CD4-positive, alpha-beta T cell treated with Interleukin-1 beta for 1 hour (primary cell): ENCODE measurements around the gene ANKRD12.

Source experiments
- DNase-seq, 2 donors: peaks; one replicate each; pipeline ENCODE4 v3.0.0-alpha.2; 2020 to 2022

The ANKRD12 gene

DNA sequence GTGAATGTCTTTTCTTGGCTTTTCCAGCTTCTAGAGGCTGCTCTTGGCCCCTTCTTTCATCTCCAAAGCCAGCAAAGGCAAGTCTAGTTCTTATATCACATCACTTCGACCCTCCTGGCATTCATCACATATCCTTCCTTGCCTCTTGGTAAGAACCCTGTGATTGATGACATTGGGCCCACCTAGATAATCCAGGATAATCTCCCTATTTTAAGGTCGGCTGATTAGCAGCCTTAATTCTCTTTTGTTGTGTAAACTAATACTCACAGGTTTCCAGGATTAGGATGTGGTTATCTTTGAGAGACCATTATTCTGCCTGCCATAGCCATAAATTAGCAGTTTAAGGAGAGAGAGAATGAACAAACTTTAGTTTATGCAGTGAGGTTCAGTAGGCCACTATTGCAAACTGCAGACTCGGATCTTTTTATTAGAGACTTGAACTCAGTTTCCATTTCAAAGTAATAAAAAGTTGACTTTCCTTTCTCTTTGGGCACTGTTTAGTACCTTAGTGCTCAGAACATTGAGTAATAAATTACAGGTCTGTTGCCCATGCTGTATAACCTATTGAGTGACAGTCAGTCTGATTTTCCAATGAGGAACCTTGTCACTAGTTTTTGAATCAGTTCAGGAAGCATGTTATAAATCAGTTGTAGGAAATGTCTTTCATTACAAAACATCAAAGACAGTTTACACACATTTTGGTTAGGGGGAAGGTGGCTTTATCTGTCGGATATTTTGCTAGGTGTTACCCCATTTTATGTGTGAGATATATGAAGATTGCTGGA, 29.6 kb upstream of the ANKRD12 start:
- no peak for DNase-seq

DNA sequence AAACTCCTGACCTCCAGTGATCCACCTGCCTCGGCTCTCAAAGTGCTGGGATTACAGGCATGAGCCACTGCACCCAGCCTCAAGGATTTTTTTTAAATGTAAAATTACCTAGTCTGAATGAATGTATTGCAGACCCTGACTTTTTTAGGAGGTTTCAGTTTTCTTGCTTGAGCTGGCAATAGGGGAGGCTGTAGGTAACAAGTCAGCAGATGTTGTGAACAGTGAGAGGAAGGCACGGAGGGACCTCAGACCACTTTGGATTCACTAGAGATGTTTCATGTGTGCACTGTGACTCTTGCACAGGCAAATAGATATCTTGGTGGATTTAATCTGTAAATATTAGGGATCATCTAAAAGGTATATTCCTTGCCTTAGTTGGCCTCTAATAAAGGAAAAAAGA, 27.7 kb upstream of the ANKRD12 start:
- DNase-seq: no peak

DNA sequence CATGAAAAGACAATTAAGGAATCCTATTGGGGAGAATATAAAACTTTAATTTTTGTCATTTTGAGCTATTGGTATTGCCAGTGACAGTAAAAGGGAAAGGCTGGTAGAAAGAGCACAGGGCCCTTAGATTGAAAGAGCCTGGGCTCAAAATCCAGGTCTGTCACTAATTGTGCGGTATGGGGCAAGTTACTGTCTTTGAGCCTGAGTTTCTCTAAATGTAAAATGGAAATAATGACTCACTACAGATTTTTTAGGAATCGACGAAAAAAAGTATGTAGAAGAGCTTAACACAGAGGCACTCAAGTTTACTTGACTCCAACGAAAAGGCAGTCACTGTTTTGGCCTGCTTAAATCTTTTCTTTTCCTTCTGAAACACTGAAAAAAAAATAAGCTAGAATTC, 27.1 kb upstream of the ANKRD12 start:
- DNase-seq: no peak

GRCh38 chr18:9113468-9114149, 23.0 kb upstream of the ANKRD12 start:
- peak in 1 of 2 donors; percentile 35 for DNase-seq

- no peak for DNase-seq
Measured at GRCh38 chr18:9115984-9116383, 20.6 kb upstream of the ANKRD12 start.

GRCh38 chr18:9117980-9118841, 18.4 kb upstream of the ANKRD12 start:
- peak in 1 of 2 donors; percentile 73 for DNase-seq

DNA sequence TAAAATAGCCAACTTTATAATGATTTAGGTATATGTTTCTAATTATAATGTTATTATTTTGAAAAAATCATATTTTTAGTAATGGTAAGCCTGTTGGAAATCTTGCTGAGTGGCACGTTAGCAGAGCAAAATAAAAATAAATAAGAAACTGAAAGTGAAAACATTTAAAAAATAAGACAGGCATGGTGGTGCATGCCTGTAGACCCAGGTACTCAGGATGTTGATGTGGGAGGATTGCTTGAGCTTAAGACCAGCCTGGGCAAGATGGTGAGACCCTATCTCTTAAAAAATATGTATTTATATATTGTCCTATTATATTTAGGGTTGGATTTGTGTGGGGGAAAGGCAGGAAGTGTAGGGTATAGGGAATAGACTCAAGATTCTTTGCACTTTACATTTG, 15.8 kb upstream of the ANKRD12 start:
- peak in 1 of 2 donors; percentile 44 for DNase-seq

GRCh38 chr18:9123520-9123919, 13.1 kb upstream of the ANKRD12 start:
- no peak for DNase-seq

DNA sequence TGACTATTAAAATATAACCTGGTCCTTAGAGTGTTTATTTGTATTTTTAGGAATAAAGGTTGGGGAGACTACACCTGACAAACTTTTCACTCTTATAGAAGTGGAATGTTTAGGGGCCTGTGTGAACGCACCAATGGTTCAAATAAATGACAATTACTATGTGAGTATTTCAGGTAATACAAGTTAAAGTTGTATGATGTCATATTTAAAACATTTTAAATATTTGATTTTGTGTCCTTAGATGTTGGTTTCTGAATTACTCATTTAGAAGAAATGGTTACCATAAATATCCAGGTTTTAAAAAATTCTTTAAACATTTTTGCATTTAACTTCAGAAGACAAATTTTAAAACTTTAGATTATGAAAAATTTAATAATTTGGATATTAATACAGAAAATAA, 11.8 kb upstream of the ANKRD12 start:
- DNase-seq: no peak

DNA sequence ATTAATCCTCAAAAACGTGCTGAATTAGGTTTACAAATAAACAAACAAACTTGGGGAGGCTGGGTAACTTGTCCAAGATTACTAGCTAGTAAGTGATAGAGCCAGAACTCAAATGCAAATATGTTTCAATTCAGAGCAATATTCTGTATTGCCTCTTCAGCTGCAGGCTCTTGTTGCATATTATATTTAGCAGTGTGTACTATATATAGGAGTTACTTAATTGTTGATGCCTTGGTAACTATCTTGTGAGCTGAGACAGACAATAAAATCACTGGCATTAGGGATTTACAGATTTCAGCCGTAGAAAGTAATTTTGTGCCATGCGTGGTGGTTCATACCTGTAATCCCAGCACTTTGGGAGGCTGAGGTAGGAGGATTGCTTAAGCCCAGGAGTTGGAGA, 10.2 kb upstream of the ANKRD12 start:
- no peak for DNase-seq

DNA sequence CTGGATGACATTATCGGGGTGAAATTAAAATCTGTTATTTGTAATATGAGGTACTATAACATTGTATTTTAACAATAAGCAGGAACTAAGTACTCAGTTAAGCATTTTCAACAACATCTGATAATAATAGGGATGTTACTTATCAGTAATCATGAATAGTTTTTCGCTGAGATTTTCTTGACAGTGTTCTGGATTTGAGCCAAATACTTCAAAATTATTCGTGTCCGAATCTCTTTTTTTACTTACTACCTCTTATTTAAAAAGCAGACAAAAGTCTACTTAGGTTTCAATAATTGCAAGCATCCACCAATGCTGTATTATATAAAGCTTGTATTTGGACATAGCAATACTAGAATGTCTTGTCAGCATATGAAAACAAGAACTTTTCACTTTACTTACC, 6.4 kb upstream of the ANKRD12 start:
- DNase-seq: no peak

DNA sequence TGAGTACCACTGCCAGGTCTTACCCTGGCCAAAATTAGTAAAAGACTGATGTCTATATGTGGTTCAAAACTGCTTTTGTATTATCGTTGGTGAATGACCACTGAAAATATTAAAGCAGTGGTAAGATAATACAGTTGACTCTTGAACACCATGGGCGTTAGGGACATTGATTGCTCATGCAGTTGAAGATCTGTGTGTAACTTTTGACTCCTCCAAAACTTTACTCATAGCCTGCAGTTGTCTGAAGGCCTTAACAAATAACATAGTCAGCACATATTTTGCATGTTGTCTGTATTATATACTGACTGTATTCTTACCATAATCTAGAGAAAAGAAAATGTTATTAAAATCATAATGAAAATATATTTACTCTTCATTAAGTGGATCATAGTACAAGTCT, 5.8 kb upstream of the ANKRD12 start:
- no peak for DNase-seq

DNA sequence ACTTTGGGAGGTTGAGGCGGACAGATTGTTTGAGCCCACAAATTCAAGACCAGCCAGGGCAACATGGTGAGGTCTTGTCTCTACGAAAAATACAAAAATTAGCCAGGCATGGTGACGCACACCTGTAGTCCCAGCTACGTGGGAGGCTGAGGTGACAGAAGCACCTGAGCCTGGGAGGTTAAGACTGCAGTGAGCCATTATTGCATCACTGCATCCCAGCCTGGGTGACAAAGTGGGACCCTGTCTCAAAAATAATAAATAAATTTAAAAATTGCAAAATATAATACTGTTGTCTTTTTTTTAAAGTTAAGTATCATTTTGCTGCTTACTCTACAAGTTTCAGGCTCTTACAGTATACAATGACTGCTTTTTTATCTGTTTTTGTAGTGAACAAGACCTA, 4.0 kb upstream of the ANKRD12 start:
- DNase-seq: no peak

- DNase-seq: no peak
Measured at GRCh38 chr18:9133225-9133624, 3.4 kb upstream of the ANKRD12 start.

DNA sequence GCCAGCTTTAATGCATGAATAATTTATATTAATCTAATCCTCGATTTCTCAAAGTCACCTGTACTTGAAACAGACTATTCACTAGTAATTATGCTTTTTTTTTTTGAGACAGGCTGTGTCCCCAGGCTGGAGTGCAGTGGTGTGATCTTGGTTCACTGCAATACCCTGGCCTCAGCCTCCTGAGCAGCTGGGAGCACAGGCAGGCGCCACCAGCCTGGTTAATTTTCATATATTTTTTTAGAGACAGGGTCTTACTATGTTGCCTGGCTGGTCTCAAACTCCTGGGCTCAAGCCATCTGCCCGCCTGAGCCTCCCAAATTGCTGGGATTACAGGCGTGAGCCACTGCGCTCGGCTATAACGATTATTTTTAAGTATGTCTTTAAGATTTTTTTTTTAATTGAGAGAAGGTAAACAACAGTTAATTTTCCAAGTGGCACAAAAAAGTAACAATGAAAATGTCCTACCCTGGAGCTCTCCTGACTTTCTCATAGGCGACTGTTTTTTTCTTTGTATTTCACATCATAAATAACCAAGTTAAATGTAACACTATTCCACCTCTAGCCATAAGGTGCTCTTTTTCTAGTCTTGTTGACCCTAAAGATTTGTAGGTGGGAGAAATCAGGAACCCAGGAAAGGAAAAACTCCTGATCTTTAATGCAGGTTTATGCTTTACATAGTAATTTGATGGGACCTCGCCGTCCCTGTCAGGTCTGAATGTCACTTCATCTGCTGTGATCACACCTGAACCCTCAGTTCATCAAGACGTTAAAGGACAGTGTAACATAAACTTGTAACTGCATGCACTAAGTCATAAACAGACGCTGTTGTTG, 1.3 kb upstream of the ANKRD12 start:
- no peak for DNase-seq

DNA sequence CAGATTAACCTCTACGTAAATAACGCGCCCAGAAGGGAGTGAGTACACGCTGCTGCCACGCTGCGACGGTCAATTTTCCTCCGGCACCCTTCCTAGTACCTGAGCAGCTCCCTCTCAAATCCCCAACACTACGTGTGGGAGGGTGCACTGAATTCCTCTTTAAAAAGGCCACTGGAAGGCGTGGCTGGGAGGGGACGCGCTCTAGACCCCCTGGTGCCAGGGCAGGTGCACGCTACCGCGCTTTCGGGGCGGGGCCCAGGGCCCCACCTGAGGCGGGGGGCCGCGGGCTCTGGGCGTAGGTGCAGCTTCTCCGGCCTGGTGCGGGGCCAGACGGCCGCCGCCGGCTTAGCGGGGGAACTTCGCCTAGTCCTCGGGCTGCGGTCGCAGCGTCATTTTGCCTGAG, 668 bp upstream of the ANKRD12 start:
- no peak for DNase-seq

DNA sequence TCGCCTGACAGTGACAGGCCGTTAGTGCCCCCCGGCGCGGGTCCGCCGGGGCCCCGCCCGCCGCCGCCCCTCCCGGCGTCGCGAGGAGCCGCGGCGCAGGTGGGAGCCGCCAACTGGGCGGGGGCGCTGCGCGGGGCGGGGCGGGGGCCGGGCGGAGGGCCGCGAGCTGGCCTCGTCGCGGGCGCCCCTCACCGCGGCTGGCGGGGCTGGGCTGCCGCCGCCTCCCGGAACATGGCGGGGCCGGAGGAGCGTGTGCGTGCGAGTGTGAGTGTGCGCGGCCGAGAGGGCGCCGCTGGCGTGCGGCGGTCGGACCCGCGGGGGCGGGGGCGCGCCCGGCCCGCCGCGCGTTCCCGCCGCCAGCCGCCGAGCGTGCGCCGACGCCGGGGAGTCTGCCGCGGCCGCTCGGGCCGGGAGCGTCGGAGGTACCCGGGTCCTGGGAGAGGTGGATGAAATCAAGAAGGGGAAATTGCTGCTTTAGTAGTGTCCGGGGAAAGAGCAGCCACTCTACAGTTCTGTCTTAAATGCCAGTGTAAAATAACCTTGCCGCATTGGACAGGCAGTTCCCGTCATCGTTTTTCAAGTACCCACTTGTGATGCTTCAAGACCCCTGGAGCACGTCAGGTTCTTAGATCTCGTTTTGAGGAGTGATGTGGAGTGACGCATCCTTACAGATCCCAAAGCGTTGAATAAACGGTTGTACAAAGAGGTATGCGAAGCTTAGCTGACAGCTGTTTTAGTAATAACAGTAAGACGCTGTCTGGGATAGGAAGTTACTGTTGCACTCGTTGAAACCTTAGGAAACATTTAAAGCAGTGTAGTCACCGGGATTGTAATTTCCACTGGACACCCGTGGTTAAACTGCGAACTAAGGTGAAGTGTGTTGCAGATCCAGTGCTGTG, 836 bp downstream of the ANKRD12 start:
- peak; percentile 80 to 82 for DNase-seq

GRCh38 chr18:9139400-9140039, 2.9 kb downstream of the ANKRD12 start:
- no peak for DNase-seq

DNA sequence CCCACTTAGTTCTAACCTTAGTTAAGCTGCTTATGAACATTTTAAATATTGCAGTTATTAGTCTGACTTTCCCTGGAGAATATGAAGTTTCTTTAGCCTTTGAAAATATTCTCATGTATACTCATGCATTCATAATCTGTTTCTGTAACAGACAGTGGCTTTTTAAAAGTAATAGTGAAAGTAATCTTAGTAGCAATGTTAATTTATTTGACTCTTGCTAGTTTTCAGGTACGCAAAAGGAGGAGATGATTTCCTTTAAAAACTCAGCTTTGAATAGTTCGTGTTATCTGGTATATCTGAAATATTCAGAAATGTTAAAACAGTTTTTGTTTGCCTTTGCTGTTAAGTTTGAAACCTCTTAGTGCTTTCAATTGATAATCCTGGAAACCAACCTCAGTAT, 3.8 kb downstream of the ANKRD12 start:
- DNase-seq: no peak

DNA sequence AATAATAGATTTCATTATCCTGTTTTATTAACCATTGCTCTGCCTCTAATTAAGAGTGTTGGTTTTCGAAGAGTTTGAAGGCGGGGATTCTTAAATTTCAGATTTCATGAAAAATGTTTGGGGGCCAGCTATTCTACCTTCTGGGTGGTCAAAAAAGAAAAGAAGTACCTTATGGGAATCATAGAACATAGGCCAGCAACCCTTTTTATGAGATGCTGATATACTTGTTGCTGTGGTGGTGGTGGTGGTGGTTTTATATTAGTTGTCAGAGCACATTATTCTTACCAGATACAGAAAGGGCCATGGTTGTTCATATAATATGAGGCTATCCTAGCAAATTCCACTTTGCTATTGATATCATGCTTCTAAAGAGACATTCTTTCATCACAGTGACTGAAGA, 4.4 kb downstream of the ANKRD12 start:
- DNase-seq: no peak

- DNase-seq: no peak
Measured at GRCh38 chr18:9146224-9146623, 9.6 kb downstream of the ANKRD12 start.
